Activated CD8-positive, alpha-beta T cell treated with anti-CD3 and anti-CD28 coated beads for 36 hours (primary cell): ENCODE results near the gene FRS3. TPM values are rescaled to one million over a fixed set of nuclear protein-coding genes. Genes with fewer than 3 reads are reported as not detected.
"Not testable (repeated sequence)": the region's sequence is repeated elsewhere in the genome, so short reads cannot be mapped to it uniquely, and the experiment has no call there.

ENCODE experiments used
- ATAC-seq: fragments of 200-7000 bp; cut with Tn5 transposase; one replicate; pipeline ENCODE4 v1.10.0; 2021; ENCODE audit warnings: mild to moderate bottlenecking, moderate library complexity
- CTCF ChIA-PET: fragments of 350-600 bp; sonication (Branson Sonifier 250); formaldehyde crosslinking; loops from one replicate; lab custom pipeline; 2021; ENCODE audit warnings: antibody characterized with exemption; lab: Charles Lee
- POLR2A ChIA-PET: fragments of 350-600 bp; sonication (Branson Sonifier 250); formaldehyde crosslinking; loops from one replicate; lab custom pipeline; 2021; ENCODE audit warnings: antibody characterized with exemption; lab: Charles Lee
- DNase-seq: peaks from one replicate; pipeline ENCODE4 v3.0.0-alpha.2; 2020
- H3K27ac Mint-ChIP-seq: one replicate; pipeline ENCODE4 v1.8.0; 2021; ENCODE audit warnings: mild to moderate bottlenecking, mixed read lengths
- H3K27me3 Mint-ChIP-seq: one replicate; pipeline ENCODE4 v1.8.0; 2021; ENCODE audit warnings: mixed read lengths
- H3K36me3 Mint-ChIP-seq: one replicate; pipeline ENCODE4 v1.8.0; 2021; ENCODE audit warnings: low read depth, mixed read lengths
- H3K4me1 Mint-ChIP-seq: one replicate; pipeline ENCODE4 v1.8.0; 2021; ENCODE audit warnings: low read depth, mixed read lengths
- H3K4me3 Mint-ChIP-seq: one replicate; pipeline ENCODE4 v1.8.0; 2021; ENCODE audit warnings: mild to moderate bottlenecking, moderate library complexity, mixed read lengths
- H3K9me3 Mint-ChIP-seq: one replicate; pipeline ENCODE4 v1.8.0; 2021; ENCODE audit warnings: mixed read lengths
- CTCF ChIP-seq: fragments of 200-600 bp; IDR thresholded peaks from one replicate; pipeline ENCODE4 v1.8.0; 2022; ENCODE audit warnings: antibody characterized with exemption, mild to moderate bottlenecking
- intact Hi-C: fragments of 100-400 bp; cut with micrococcal nuclease; formaldehyde crosslinking; loops from one replicate; pipeline ENCODE4 v1.10.0; 2022
- total RNA-seq, 2 experiments: library from RNA; stranded (reverse); gene quantifications; one replicate each; pipeline ENCODE4 v1.2.3, GENCODE V29; 2021

The FRS3 gene
- total RNA-seq, 2 experiments from 2014 or later = 3.2 to 4.1 TPM

- intact Hi-C loops = no loop called here
- no peak for DNase-seq
- Mint-ChIP-seq H3K27me3 (no peaks in the 10 kb centered on the region), H3K36me3 (no peaks in the 10 kb centered on the region), H3K4me1 (no peaks in the 10 kb centered on the region), H3K9me3 (no peaks in the 10 kb centered on the region), H3K4me3 (no peak overlapping the region), H3K27ac (no peak overlapping the region)
- TF ChIP-seq CTCF = no peak
- ChIA-PET POLR2A (interaction anchor here (0.6 to 1.0 kb wide), 2 partner anchors 19 to 275 kb away, joined by 3 read pairs; no protein-coding TSS in a partner anchor), CTCF (interaction anchor here (0.9 to 2.4 kb wide), 4 partner anchors 27 to 290 kb away, joined by 3 to 5 read pairs (median 4); partner anchors contain the start of genes BYSL, MED20 and TOMM6)
- no peak for ATAC-seq
These were observed 34.3 kb upstream of the FRS3 start for GRCh38 chr6:41813956-41814355.

- DNase-seq (no peak), ATAC-seq (no peak)
- Mint-ChIP-seq H3K4me1 (no peaks in the 10 kb centered on the region), H3K9me3 (no peaks in the 10 kb centered on the region), H3K27me3 (no peaks in the 10 kb centered on the region), H3K36me3 (no peaks in the 10 kb centered on the region), H3K27ac (no peak overlapping the region), H3K4me3 (no peak overlapping the region)
- intact Hi-C loops = no loop called here
- ChIA-PET POLR2A (interaction anchor here (0.6 to 1.0 kb wide), 2 partner anchors 19 to 274 kb away, joined by 3 read pairs; no protein-coding TSS in a partner anchor), CTCF (interaction anchor here (0.9 to 2.4 kb wide), 4 partner anchors 26 to 291 kb away, joined by 3 to 5 read pairs (median 4); partner anchors contain the start of genes BYSL, MED20 and TOMM6)
- TF ChIP-seq CTCF = no peak
These were observed 33.8 kb upstream of the FRS3 start for GRCh38 chr6:41813469-41813868.

GRCh38 chr6:41811946-41812345, 32.2 kb upstream of the FRS3 start:
- CTCF ChIA-PET, ATAC-seq, H3K9me3 Mint-ChIP-seq, H3K27me3 Mint-ChIP-seq, H3K27ac Mint-ChIP-seq, H3K36me3 Mint-ChIP-seq, intact Hi-C loops, H3K4me1 Mint-ChIP-seq, POLR2A ChIA-PET, H3K4me3 Mint-ChIP-seq, DNase-seq: not testable (repeated sequence)

- no peaks in the 10 kb centered on the region for H3K36me3 Mint-ChIP-seq
- ATAC-seq (no peak), DNase-seq (no peak)
- CTCF ChIA-PET = no interaction called here
- no peak for TF ChIP-seq CTCF
- H3K27me3 Mint-ChIP-seq = no peaks in the 10 kb centered on the region
- POLR2A ChIA-PET = no interaction called here
- intact Hi-C loops = no loop called here
- no peaks in the 10 kb centered on the region for H3K4me1 Mint-ChIP-seq
- H3K9me3 Mint-ChIP-seq = no peaks in the 10 kb centered on the region
- no peak overlapping the region for H3K27ac Mint-ChIP-seq
- H3K4me3 Mint-ChIP-seq = no peak overlapping the region
These were observed 31.4 kb upstream of the FRS3 start for GRCh38 chr6:41811095-41811494.

GRCh38 chr6:41805830-41806774, 26.4 kb upstream of the FRS3 start:
- peaks cover 2% of the 10 kb centered on the region for H3K36me3 Mint-ChIP-seq
- DNase-seq (no peak), ATAC-seq (no peak)
- CTCF ChIA-PET = interaction anchor here (1.1 kb wide), 1 partner anchor 30 kb away, joined by 5 read pairs; no protein-coding TSS in a partner anchor
- no peaks in the 10 kb centered on the region for H3K9me3 Mint-ChIP-seq
- H3K4me1 Mint-ChIP-seq = no peaks in the 10 kb centered on the region
- no peak overlapping the region for H3K27ac Mint-ChIP-seq
- no peak overlapping the region for H3K4me3 Mint-ChIP-seq
- TF ChIP-seq CTCF = no peak
- intact Hi-C loops = no loop called here
- H3K27me3 Mint-ChIP-seq = no peaks in the 10 kb centered on the region
- POLR2A ChIA-PET = interaction anchor here (1.2 to 1.3 kb wide), 2 partner anchors 242 to 244 kb away, joined by 3 read pairs; partner anchors contain the start of gene TAF8
